SK-N-SH treated with all-trans-retinoic acid at 6 μM for 48 hours (cell line): ENCODE results near the gene TNS3.
A peak's percentile ranks its signal among the peaks of the same experiment; 100 is the strongest.

ENCODE experiments used
- ATAC-seq: fragments of 200-7000 bp; cut with Tn5 transposase; 3 replicates; pipeline ENCODE4 v1.9.1; 2020; ENCODE audit warnings: mild to moderate bottlenecking, moderate library complexity
- ARNTL ChIP-seq: fragments of 450-650 bp; formaldehyde crosslinking; IDR thresholded peaks from 2 replicates; pipeline ENCODE4 v1.5.0; 2020; ENCODE audit warnings: low read depth, mild to moderate bottlenecking, moderate library complexity, borderline replicate concordance
- BACH2 ChIP-seq: fragments of 250-450 bp; sonication (Bioruptor Pico); IDR thresholded peaks from 2 replicates; pipeline ENCODE4 v1.9.0; 2021; ENCODE audit warnings: mild to moderate bottlenecking, borderline replicate concordance
- CREB5 ChIP-seq: fragments of 250-450 bp; sonication (Bioruptor Pico); IDR thresholded peaks from 2 replicates; pipeline ENCODE4 v1.5.1; 2020; ENCODE audit warnings: low read depth, mild to moderate bottlenecking, moderate library complexity
- CSDC2 ChIP-seq: fragments of 250-450 bp; sonication (Bioruptor Pico); IDR thresholded peaks from 2 replicates; pipeline ENCODE4 v1.5.0; 2020; ENCODE audit warnings: mild to moderate bottlenecking, moderate library complexity
- CSRNP3 ChIP-seq: fragments of 250-450 bp; sonication (Bioruptor Pico); IDR thresholded peaks from 2 replicates; pipeline ENCODE4 v1.5.1; 2021; ENCODE audit warnings: mild to moderate bottlenecking, moderate library complexity
- ESRRG ChIP-seq: fragments of 250-450 bp; sonication (Bioruptor Pico); IDR thresholded peaks from 2 replicates; pipeline ENCODE4 v1.6.1; 2021; ENCODE audit warnings: mild to moderate bottlenecking
- GLIS3 ChIP-seq: fragments of 250-450 bp; sonication (Bioruptor Pico); IDR thresholded peaks from 2 replicates; pipeline ENCODE4 v1.5.0; 2020; ENCODE audit warnings: mild to moderate bottlenecking, moderate library complexity
- OSR1 ChIP-seq: fragments of 250-450 bp; sonication (Bioruptor Pico); IDR thresholded peaks from 2 replicates; pipeline ENCODE4 v1.8.0; 2022; ENCODE audit warnings: moderate library complexity, mild to moderate bottlenecking, inconsistent platforms
- PATZ1 ChIP-seq: fragments of 250-450 bp; sonication (Bioruptor Pico); IDR thresholded peaks from 2 replicates; pipeline ENCODE4 v1.8.0; 2020; ENCODE audit warnings: mild to moderate bottlenecking, moderate library complexity, borderline replicate concordance
- POU6F1 ChIP-seq: fragments of 250-450 bp; sonication (Bioruptor Pico); IDR thresholded peaks from 2 replicates; pipeline ENCODE4 v1.8.0; 2021; ENCODE audit warnings: low read depth, mild to moderate bottlenecking, moderate library complexity, borderline replicate concordance
- RARB ChIP-seq: fragments of 250-450 bp; sonication (Bioruptor Pico); IDR thresholded peaks from 2 replicates; pipeline ENCODE4 v1.8.0; 2021; ENCODE audit warnings: mild to moderate bottlenecking, moderate library complexity
- SNAI2 ChIP-seq: fragments of 250-450 bp; sonication (Bioruptor Pico); IDR thresholded peaks from 2 replicates; pipeline ENCODE4 v1.5.0; 2020; ENCODE audit warnings: mild to moderate bottlenecking, moderate library complexity
- TCF4 ChIP-seq: fragments of 250-450 bp; sonication (Bioruptor Pico); IDR thresholded peaks from 2 replicates; pipeline ENCODE4 v1.8.0; 2021; ENCODE audit warnings: mild to moderate bottlenecking, moderate library complexity, borderline replicate concordance
- TOX ChIP-seq: fragments of 250-450 bp; sonication (Bioruptor Pico); IDR thresholded peaks from 2 replicates; pipeline ENCODE4 v1.8.0; 2021; ENCODE audit warnings: mild to moderate bottlenecking, moderate library complexity, borderline replicate concordance
- TSHZ2 ChIP-seq: fragments of 250-450 bp; sonication (Bioruptor Pico); IDR thresholded peaks from 2 replicates; pipeline ENCODE4 v1.5.0; 2020; ENCODE audit warnings: mild to moderate bottlenecking, moderate library complexity
- ZC3H10 ChIP-seq: fragments of 250-450 bp; sonication (Bioruptor Pico); IDR thresholded peaks from 2 replicates; pipeline ENCODE4 v1.5.1; 2021; ENCODE audit warnings: mild to moderate bottlenecking, moderate library complexity
- ZFP3 ChIP-seq: fragments of 250-450 bp; sonication (Bioruptor Pico); IDR thresholded peaks from 2 replicates; pipeline ENCODE4 v1.5.0; 2020; ENCODE audit warnings: mild to moderate bottlenecking, moderate library complexity
- ZFP30 ChIP-seq: fragments of 450-650 bp; formaldehyde crosslinking; IDR thresholded peaks from 2 replicates; pipeline ENCODE4 v1.5.0; 2022; ENCODE audit warnings: mild to moderate bottlenecking, moderate library complexity
- ZNF565 ChIP-seq: fragments of 450-650 bp; formaldehyde crosslinking; conservative IDR thresholded peaks from 2 replicates; pipeline ENCODE4 v1.5.0; 2020; ENCODE audit warnings: low read depth, mild to moderate bottlenecking, moderate library complexity

Gene TNS3

GRCh38 chr7:47581804-47582763, at the start of gene TNS3:
TSS of gene TNS3 (minus strand) at chr7:47582111. CDS start at chr7:47439636, 142,475 bp downstream.
- TF ChIP-seq CSDC2 (CRISPR knock-in tag) (peak; percentile 23; the same call in 1 of the 2 replicates), PATZ1 (CRISPR knock-in tag) (0 out of 2 replicates have a peak, but pooled peaks have one; percentile 20), POU6F1 (CRISPR knock-in tag) (no peak), GLIS3 (CRISPR knock-in tag) (0 out of 2 replicates have a peak, but pooled peaks have one; percentile 0)
- TF ChIP-seq, all 23 proteins: peak for 3
- ATAC-seq: peak; percentile 79

GRCh38 chr7:47631711-47632110, 49.8 kb upstream of the TNS3 start:
- no peak for ATAC-seq
- TF ChIP-seq POU6F1 (CRISPR knock-in tag) (no peak), SNAI2 (CRISPR knock-in tag) (no peak), CREB5 (CRISPR knock-in tag) (no peak), BACH2 (CRISPR knock-in tag) (no peak), CSRNP3 (no peak), ESRRG (CRISPR knock-in tag) (no peak), TSHZ2 (CRISPR knock-in tag) (no peak), ZFP3 (CRISPR knock-in tag) (no peak), ZNF565 (CRISPR knock-in tag) (no peak), TCF4 (CRISPR knock-in tag) (no peak), ARNTL (CRISPR knock-in tag) (no peak), OSR1 (CRISPR knock-in tag) (no peak), RARB (CRISPR knock-in tag) (no peak), ZC3H10 (no peak), ZFP30 (CRISPR knock-in tag) (no peak), TOX (CRISPR knock-in tag) (no peak)
